GM12891 (cell line): ENCODE data around the gene HSD17B3.
A peak's percentile ranks its signal among the peaks of the same experiment; 100 is the strongest.

Experiments
- DNase-seq: peaks from one replicate; pipeline ENCODE4 v3.0.0; 2011; ENCODE audit warnings: low spot score; ENCODE audit not compliant: insufficient read length
- FAIRE-seq: peaks from 2 replicates; lab custom pipeline; 2011; peaks lifted over from hg19 to GRCh38; lab: Jason Lieb, UNC
- PAX5 ChIP-seq: IDR thresholded peaks from 2 replicates; pipeline ENCODE4 v1.6.1; 2011; ENCODE audit warnings: low read length, moderate library complexity, mild to moderate bottlenecking; ENCODE audit not compliant: insufficient read depth, severe bottlenecking
- POLR2A ChIP-seq: IDR thresholded peaks from 2 replicates; pipeline ENCODE4 v1.6.1; 2011; ENCODE audit warnings: low read depth, low read length, control low read depth
- POLR2AphosphoS5 ChIP-seq: IDR thresholded peaks from 2 replicates; pipeline ENCODE4 v1.6.1; 2011; ENCODE audit warnings: low read depth, low read length, control low read depth
- POU2F2 ChIP-seq: IDR thresholded peaks from 2 replicates; pipeline ENCODE4 v1.6.1; 2011; ENCODE audit warnings: low read depth, mild to moderate bottlenecking, control low read depth, low read length, moderate library complexity
- SPI1 ChIP-seq: IDR thresholded peaks from 2 replicates; pipeline ENCODE4 v1.6.1; 2011; ENCODE audit warnings: low read depth, low read length, control low read depth
- TAF1 ChIP-seq: IDR thresholded peaks from 2 replicates; pipeline ENCODE4 v1.6.1; 2011; ENCODE audit warnings: low read depth, low read length, control low read depth

The HSD17B3 gene

GRCh38 chr9:96219900-96220257 is 82.1 kb downstream of the HSD17B3 start:
- DNase-seq (no peak), FAIRE-seq (no peak)

GRCh38 chr9:96219026-96219899 is 82.7 kb downstream of the HSD17B3 start:
- DNase-seq (peak; percentile 28), FAIRE-seq (no peak)
- no peak for TF ChIP-seq TAF1
- TF ChIP-seq SPI1 = no peak
- TF ChIP-seq POLR2AphosphoS5 = no peak
- no peak for TF ChIP-seq POLR2A
- no peak for TF ChIP-seq POU2F2
- TF ChIP-seq PAX5 = no peak

More at GRCh38 chr9:96219900-96220257, 82.1 kb downstream of the HSD17B3 start:
- TF ChIP-seq POLR2AphosphoS5 (no peak), TAF1 (no peak), POU2F2 (no peak), SPI1 (no peak), PAX5 (no peak), POLR2A (no peak)

DNA sequence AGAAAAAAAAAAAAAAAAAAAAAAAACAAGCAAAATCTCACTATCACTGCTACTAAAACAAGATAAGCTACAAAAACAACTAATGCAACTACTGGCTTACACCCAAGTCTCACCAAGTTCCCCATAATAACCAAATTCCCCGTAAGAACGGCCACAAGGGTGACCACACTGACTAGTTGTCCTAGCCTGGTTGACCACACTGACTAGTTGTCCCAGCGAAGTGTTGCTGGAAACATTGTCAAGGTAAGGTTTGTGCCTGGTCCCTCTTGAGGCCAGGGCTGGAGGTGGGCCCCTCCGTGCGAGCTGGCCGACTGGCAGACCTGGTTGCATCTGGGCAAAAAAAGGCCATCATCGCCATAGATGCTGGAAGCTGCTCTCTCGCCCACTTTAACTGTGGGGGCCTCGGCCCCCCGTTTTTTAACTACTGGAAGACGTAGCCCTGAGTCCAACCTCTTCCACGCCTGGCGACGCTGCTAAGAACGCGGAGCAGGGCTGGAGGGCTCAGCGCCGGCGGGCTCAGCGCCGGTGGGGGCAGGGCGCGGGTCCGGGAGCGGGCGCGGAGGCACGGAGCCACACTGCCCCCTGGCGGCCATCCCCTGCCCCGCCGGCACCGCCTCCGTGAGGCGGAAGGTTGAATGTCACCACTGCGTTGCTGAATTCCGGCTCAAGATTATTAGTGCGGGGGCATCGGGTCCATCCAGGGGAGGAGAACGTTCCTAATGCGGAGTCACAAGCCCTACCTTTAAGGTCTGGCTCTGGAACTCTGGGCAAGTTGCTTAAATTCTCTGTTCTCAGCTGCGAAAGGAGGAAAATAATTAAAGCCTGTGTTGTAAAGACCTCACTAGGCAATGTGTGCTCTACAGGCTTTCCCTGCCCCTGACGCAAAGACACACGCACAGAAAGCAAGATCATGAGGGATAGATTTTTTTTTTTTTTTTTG is 84.0 kb downstream of the HSD17B3 start:
- DNase-seq (peak; percentile 86), FAIRE-seq (peak; percentile 94)
- TF ChIP-seq POLR2A = no peak
- TF ChIP-seq SPI1 = no peak
- no peak for TF ChIP-seq POLR2AphosphoS5
- TF ChIP-seq PAX5 = no peak
- TF ChIP-seq POU2F2 = no peak
- no peak for TF ChIP-seq TAF1

DNA sequence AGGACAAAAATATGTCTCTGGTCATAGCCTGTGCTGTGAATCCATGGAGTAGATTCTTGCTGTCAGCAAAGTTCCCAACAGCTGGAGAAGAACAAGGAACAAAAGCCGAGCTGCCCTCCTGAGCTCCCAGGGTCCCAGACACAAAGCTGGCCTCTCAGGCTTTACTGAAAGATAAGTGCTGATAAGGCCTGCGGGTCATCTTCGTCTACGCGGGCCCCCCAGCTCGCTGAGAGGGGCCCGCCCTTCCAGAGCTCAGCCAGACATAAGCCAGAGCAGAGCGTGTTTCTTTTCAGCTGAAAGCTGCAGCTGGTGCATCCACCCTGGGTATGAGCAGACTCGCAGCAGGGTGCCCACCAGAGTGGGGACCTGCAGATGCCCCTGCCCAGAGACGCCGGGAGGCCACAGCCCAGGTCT is 84.7 kb downstream of the HSD17B3 start:
- TF ChIP-seq SPI1 = no peak
- no peak for TF ChIP-seq POU2F2
- TF ChIP-seq POLR2AphosphoS5 = no peak
- TF ChIP-seq PAX5 = no peak
- no peak for TF ChIP-seq TAF1
- no peak for TF ChIP-seq POLR2A
- FAIRE-seq = no peak
- DNase-seq = no peak

- no peak for DNase-seq
- TF ChIP-seq TAF1 = no peak
- TF ChIP-seq POU2F2 = no peak
- no peak for FAIRE-seq
Measured at GRCh38 chr9:96216583-96216982, 85.4 kb downstream of the HSD17B3 start.

GRCh38 chr9:96215841-96216240 is 86.1 kb downstream of the HSD17B3 start:
- DNase-seq = no peak
- TF ChIP-seq POLR2AphosphoS5 (no peak), POLR2A (no peak), POU2F2 (no peak), TAF1 (no peak), SPI1 (no peak), PAX5 (no peak)
- FAIRE-seq = no peak

DNA sequence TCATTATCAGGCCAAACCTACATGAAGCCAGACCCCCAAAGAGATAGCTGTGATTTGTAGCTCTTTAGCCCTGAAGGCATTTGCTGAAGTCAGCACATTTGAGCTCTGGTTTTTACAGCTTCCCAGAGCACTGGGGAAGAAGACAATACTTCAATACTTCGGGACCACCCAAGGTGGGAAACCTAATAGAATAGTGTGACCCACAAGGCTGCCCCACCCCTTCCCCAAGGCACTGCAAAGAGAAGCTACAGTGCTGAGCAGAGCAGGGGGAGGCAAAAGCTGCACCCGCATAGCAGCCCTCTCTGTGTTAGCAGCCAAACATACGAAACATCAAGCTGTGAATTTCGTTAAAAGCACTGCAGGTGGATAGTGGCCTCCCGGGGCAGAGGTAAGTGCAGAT is 87.3 kb downstream of the HSD17B3 start:
- DNase-seq (no peak), FAIRE-seq (no peak)
- no peak for TF ChIP-seq PAX5
- no peak for TF ChIP-seq TAF1
- TF ChIP-seq POLR2AphosphoS5 = no peak
- TF ChIP-seq SPI1 = no peak
- TF ChIP-seq POU2F2 = no peak
- no peak for TF ChIP-seq POLR2A

DNA sequence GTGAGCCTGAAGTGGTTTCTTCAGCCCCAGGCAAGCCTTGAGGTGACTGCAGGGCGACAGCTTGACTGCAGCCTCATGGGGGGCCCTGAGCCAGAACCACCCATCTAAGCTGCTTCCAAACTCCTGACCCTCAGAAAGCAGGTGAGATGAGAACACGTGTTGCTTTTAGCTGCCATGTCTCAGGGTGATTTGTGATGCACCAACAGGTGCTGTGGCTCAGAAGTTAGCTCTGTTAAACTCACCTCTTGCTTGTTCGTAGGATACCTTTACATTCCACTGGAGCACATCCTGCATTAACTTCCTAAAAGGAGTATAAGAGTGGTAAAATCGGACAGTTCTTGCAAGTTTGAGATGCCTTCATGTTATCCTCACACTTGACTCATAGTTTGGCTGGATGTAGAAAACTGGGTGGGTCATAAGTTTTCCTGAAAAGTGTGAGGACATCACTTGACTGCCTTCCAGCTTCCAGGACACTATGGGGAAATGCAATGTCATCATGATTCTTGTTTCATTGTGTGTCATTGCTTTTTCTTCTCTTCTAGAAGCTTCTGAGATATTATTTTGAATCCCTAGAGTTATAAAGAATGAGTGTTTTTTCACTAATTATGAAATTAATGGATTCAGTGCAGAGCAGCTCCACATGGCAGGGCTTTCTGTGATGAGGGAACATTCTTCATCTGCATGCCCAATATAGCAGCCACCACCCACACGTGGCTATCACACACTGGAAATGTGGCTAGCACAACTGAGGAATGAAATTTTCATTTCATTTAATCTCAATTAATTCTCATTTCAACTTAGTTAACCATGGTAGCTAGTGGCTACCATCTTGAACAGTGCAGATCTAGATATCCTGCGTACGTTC is 92.3 kb downstream of the HSD17B3 start:
- DNase-seq = no peak
- FAIRE-seq = no peak
- TF ChIP-seq POLR2AphosphoS5 (no peak), POLR2A (no peak), SPI1 (no peak), POU2F2 (no peak), PAX5 (no peak), TAF1 (no peak)
